B cell (primary cell): Measurements from ENCODE around the gene ITPR1. TPM values are rescaled to one million over a fixed set of nuclear protein-coding genes. Genes with fewer than 3 reads are reported as not detected.
A peak's percentile ranks its signal among the peaks of the same experiment; 100 is the strongest.

Experiments
- ATAC-seq: fragments of 200-7000 bp; cut with Tn5 transposase; one replicate; pipeline ENCODE4 v1.10.0; 2021; ENCODE audit warnings: low read depth, mild to moderate bottlenecking, moderate number of reproducible peaks, moderate library complexity
- CTCF ChIA-PET: fragments of 350-600 bp; sonication (Branson Sonifier 250); formaldehyde crosslinking; loops from one replicate; lab custom pipeline; 2021; ENCODE audit warnings: antibody characterized with exemption, inconsistent platforms; lab: Charles Lee
- POLR2A ChIA-PET: fragments of 350-600 bp; sonication (Branson Sonifier 250); formaldehyde crosslinking; loops from one replicate; lab custom pipeline; 2021; ENCODE audit warnings: antibody characterized with exemption; lab: Charles Lee
- DNase-seq: peaks from one replicate; pipeline ENCODE4 v3.0.0; 2013
- H2AFZ ChIP-seq: 2 replicates; pipeline ENCODE4 v1.6.1; 2012; ENCODE audit warnings: mild to moderate bottlenecking, low read depth, low read length; ENCODE audit not compliant: insufficient read depth, poor library complexity, severe bottlenecking
- H3K27ac ChIP-seq, 2 donors: 1 replicate in 1 of 2; 2 replicates in 1 of 2; pipeline ENCODE4 v1.5.1; 2012 to 2013; ENCODE audit warnings: low read length in 2 of 2, mild to moderate bottlenecking in 2 of 2, moderate library complexity in 1 of 2
- H3K27me3 ChIP-seq, 4 experiments: fragments of 200-600 bp in 1 of 4; sonication (generic) in 1 of 4; replicated peaks in 1 of 4; 1 replicate in 2 of 4; 2 replicates in 2 of 4; pipeline versions ENCODE4 v1.6.1 to v1.7.0; 2013 to 2016; ENCODE audit warnings: low read length in 3 of 4, mild to moderate bottlenecking in 2 of 4, mixed read lengths in 1 of 4, moderate library complexity in 1 of 4; ENCODE audit not compliant: insufficient read depth in 4 of 4, control insufficient read depth in 3 of 4; ENCODE audit errors: control extremely low read depth in 1 of 4
- H3K36me3 ChIP-seq, 2 experiments: replicated peaks in 1 of 2; 1 replicate in 1 of 2; 2 replicates in 1 of 2; pipeline versions ENCODE4 v1.6.1 to v1.7.1; 2013; ENCODE audit warnings: low read length in 1 of 2; ENCODE audit not compliant: insufficient read depth in 2 of 2, control insufficient read depth in 1 of 2; ENCODE audit errors: control extremely low read depth in 1 of 2, extremely low read depth in 1 of 2
- H3K4me1 ChIP-seq, 2 donors: fragments of 200-600 bp in 1 of 2; sonication (generic) in 1 of 2; 1 replicate in 1 of 2; 2 replicates in 1 of 2; pipeline versions ENCODE4 v1.5.1 to v1.6.1; 2013 to 2017; ENCODE audit warnings: low read length in 2 of 2; ENCODE audit not compliant: control insufficient read depth in 2 of 2, insufficient read depth in 2 of 2
- H3K4me2 ChIP-seq: replicated peaks from 2 replicates; pipeline ENCODE3; 2012; ENCODE audit warnings: mild to moderate bottlenecking, low read depth, low read length; ENCODE audit not compliant: poor library complexity, severe bottlenecking
- H3K4me3 ChIP-seq, 5 experiments: fragments of 200-600 bp in 1 of 5; sonication (generic) in 1 of 5; 1 replicate in 3 of 5; 2 replicates in 2 of 5; pipeline versions ENCODE4 v1.5.1 to v1.7.0; 2011 to 2016; ENCODE audit warnings: low read length in 4 of 5, mild to moderate bottlenecking in 4 of 5, low read depth in 2 of 5, control low read depth in 1 of 5, moderate library complexity in 1 of 5; ENCODE audit not compliant: insufficient read depth in 1 of 5; ENCODE audit errors: control extremely low read depth in 1 of 5, extremely low read depth in 1 of 5
- H3K79me2 ChIP-seq: fragments of 200-600 bp; sonication (generic); one replicate; pipeline ENCODE4 v1.6.0; 2016; ENCODE audit warnings: low read length; ENCODE audit not compliant: control insufficient read depth, insufficient read depth
- H3K9ac ChIP-seq: fragments of 200-600 bp; sonication (generic); 2 replicates; pipeline ENCODE4 v1.6.1; 2017; ENCODE audit warnings: mild to moderate bottlenecking, low read length, moderate library complexity
- H3K9me3 ChIP-seq, 3 donors: one replicate each; pipeline versions ENCODE4 v1.6.1 to v1.7.1; 2013; ENCODE audit warnings: low read length in 2 of 3; ENCODE audit not compliant: control insufficient read depth in 2 of 3, insufficient read depth in 1 of 3; ENCODE audit errors: control extremely low read depth in 1 of 3
- H4K20me1 ChIP-seq: 2 replicates; pipeline ENCODE4 v1.6.0; 2012; ENCODE audit warnings: mild to moderate bottlenecking, low read length; ENCODE audit not compliant: insufficient read depth, control insufficient read depth, poor library complexity, severe bottlenecking
- H3K27ac Mint-ChIP-seq: one replicate; pipeline ENCODE4 v1.8.0; 2021; ENCODE audit warnings: mixed read lengths
- H3K27me3 Mint-ChIP-seq: one replicate; pipeline ENCODE4 v1.8.0; 2021; ENCODE audit warnings: mixed read lengths
- H3K4me1 Mint-ChIP-seq: one replicate; pipeline ENCODE4 v1.8.0; 2021; ENCODE audit warnings: mixed read lengths
- H3K4me3 Mint-ChIP-seq: one replicate; pipeline ENCODE4 v1.8.0; 2021; ENCODE audit warnings: mixed read lengths
- H3K9me3 Mint-ChIP-seq: one replicate; pipeline ENCODE4 v1.8.0; 2022; ENCODE audit warnings: mixed read lengths; ENCODE audit not compliant: insufficient read depth
- EZH2 ChIP-seq: IDR thresholded peaks from 2 replicates; pipeline ENCODE4 v1.6.1; 2012; ENCODE audit warnings: borderline replicate concordance, low read depth, mild to moderate bottlenecking, moderate library complexity, low read length; ENCODE audit not compliant: insufficient read depth, poor library complexity, severe bottlenecking
- WGBS: methylation state at CpG from one replicate; pipeline ENCODE4 v1.1.5; 2013; ENCODE audit warnings: missing lambda C conversion rate; ENCODE audit not compliant: insufficient coverage; 5-methylcytosine and 5-hydroxymethylcytosine counted together
- intact Hi-C: fragments of 100-400 bp; cut with micrococcal nuclease; formaldehyde crosslinking; loops from one replicate; pipeline ENCODE4 v1.10.0; 2022
- polyA plus RNA-seq: library from polyadenylated mRNA; depleted of rRNA; stranded (reverse); fragments of >200 nt; gene quantifications from 2 replicates; pipeline ENCODE4 v1.2.3, GENCODE V29; 2012
- total RNA-seq, 2 donors: library from RNA; stranded (reverse); fragments of 120-200 nt in 1 of 2; gene quantifications; 1 replicate in 1 of 2; 2 replicates in 1 of 2; pipeline versions ENCODE4 v1.2.3 to v1.2.4, GENCODE V29; 2013 to 2022
- TF ChIP-seq, protein P1 (sequence below): fragments of 200-600 bp; IDR thresholded peaks from one replicate; pipeline ENCODE4 v1.8.0; 2022; ENCODE audit warnings: antibody characterized with exemption, mild to moderate bottlenecking

Gene ITPR1
- total and polyA plus RNA-seq, 2 donors (not counting 1 experiment from before 2014, with no cell fraction given), result 64.0 to 332 TPM

DNA sequence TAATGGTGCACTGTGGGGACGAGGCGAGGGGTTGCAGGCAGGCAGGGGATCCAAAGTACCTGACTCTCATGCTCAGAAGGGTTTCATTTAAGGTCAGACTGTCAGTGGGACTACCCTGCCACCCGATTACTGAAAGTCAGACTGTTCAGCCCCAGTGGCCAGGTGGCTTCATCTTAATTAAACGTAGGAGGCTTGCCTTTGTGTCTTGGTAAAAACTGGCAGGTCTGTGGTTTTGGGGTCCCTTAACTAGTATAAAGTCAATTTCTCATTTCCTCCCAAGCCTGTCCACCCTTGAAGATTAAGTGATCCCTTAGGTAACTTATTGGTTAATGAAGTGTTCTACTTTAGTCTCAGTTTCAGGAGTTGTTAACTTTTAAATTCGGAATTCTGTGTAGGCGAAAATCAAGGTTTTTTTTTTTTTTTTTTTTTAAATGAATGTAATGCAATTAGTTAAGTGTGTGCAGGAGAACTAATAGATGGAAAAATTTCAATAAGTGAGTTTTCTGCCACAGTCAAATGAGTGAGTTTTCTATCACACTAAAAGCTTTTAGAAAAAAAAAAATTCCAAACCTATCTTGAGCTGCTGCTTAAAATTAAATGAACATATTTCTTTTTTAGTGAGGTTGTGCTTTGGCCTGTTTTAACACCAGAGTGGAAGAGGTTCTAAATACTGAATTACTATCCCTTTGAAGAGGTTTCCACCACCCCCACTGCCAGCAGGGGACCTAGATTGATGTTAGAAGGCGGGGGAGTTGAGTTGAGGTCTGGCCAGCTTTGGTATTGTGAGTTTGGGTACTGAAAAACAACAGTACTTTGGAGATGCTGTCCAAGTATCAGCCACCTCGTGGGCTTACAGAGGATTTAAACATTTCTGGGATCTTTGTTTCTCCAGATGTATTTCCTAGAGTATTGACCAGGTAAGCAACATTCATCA, 15.2 kb downstream of the ITPR1 start:
- Mint-ChIP-seq H3K4me1 (peaks cover 95% of the 10 kb centered on the region), H3K4me3 (peak overlapping the region; percentile 74), H3K27me3 (no peaks in the 10 kb centered on the region), H3K27ac (peak overlapping the region; percentile 85), H3K9me3 (no peaks in the 10 kb centered on the region)
- DNase-seq, result no peak
- Histone ChIP-seq H3K27me3 (no peaks in the 10 kb centered on the region), H3K4me1 (peaks cover 84 to 91% of the 10 kb centered on the region in 2 donors), H3K27ac (peak overlapping the region; percentile 14 to 81), H4K20me1 (peaks cover 39% of the 10 kb centered on the region), H3K4me3 (peak overlapping the region in 2 of 5 experiments; percentile 17 to 35), H3K79me2 (peaks cover 100% of the 10 kb centered on the region), H2AFZ (no peak overlapping the region), H3K9ac (peak overlapping the region; percentile 44), H3K9me3 (no peaks in the 10 kb centered on the region), H3K4me2 (peak overlapping the region; percentile 68), H3K36me3 (peaks cover 4 to 23% of the 10 kb centered on the region in 2 experiments)
- WGBS, result 33% methylated on average over 3 of the region's 8 CpGs
- ChIA-PET CTCF (interaction anchor here (0.7 to 9.5 kb wide), 6 partner anchors 8 to 1308 kb away, joined by 3 to 66 read pairs (median 4); partner anchors contain the start of gene ITPR1), POLR2A (interaction anchor here (0.8 to 2.0 kb wide), 4 partner anchors 9 to 33 kb away, joined by 3 to 25 read pairs (median 4); partner anchors contain the start of gene ITPR1)
- TF ChIP-seq, protein P1, sequence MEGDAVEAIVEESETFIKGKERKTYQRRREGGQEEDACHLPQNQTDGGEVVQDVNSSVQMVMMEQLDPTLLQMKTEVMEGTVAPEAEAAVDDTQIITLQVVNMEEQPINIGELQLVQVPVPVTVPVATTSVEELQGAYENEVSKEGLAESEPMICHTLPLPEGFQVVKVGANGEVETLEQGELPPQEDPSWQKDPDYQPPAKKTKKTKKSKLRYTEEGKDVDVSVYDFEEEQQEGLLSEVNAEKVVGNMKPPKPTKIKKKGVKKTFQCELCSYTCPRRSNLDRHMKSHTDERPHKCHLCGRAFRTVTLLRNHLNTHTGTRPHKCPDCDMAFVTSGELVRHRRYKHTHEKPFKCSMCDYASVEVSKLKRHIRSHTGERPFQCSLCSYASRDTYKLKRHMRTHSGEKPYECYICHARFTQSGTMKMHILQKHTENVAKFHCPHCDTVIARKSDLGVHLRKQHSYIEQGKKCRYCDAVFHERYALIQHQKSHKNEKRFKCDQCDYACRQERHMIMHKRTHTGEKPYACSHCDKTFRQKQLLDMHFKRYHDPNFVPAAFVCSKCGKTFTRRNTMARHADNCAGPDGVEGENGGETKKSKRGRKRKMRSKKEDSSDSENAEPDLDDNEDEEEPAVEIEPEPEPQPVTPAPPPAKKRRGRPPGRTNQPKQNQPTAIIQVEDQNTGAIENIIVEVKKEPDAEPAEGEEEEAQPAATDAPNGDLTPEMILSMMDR, result no peak
- TF ChIP-seq EZH2, result no peak
- intact Hi-C loops, result no loop called here
- no peak for ATAC-seq
